K562 (cell line): ENCODE measurements around the gene DRG1.

ENCODE experiments used
- CEBPG ChIP-seq, 3 experiments: fragments of 200-800 bp in 1 of 3; sonication (Bioruptor generic) in 1 of 3; sonication (generic) in 1 of 3; formaldehyde crosslinking in 1 of 3; IDR thresholded peaks in 2 of 3; conservative IDR thresholded peaks in 1 of 3; 2 replicates each; pipeline versions ENCODE4 v1.6.1 to v1.8.0; 2016 to 2022; ENCODE audit warnings: missing compliant biosample characterization in 2 of 3, missing genetic modification characterization in 2 of 3, mild to moderate bottlenecking in 1 of 3, missing genetic modification reagents in 1 of 3
- CTCF ChIP-seq, 3 experiments: IDR thresholded peaks in 2 of 3; conservative IDR thresholded peaks in 1 of 3; 2 replicates each; pipeline ENCODE4 v1.5.1; 2011 to 2012; ENCODE audit warnings: low read length in 3 of 3, mild to moderate bottlenecking in 3 of 3, control low read depth in 2 of 3, improper control_type of control experiment in 1 of 3, inconsistent platforms in 1 of 3, low read depth in 1 of 3, mixed read lengths in 1 of 3, moderate library complexity in 1 of 3; ENCODE audit not compliant: insufficient read depth in 2 of 3
- FOXP4 ChIP-seq: sonication (generic); formaldehyde crosslinking; IDR thresholded peaks from 2 replicates; pipeline ENCODE4 v1.8.0; 2022; ENCODE audit warnings: mild to moderate bottlenecking, missing genetic modification reagents, borderline replicate concordance
- HDAC6 ChIP-seq: IDR thresholded peaks from 2 replicates; pipeline ENCODE4 v1.6.1; 2012; ENCODE audit warnings: low read depth, mild to moderate bottlenecking, control low read depth, inconsistent platforms, low read length, moderate library complexity
- JUN ChIP-seq, 2 experiments: sonication (generic) in 1 of 2; formaldehyde crosslinking in 1 of 2; IDR thresholded peaks; 2 replicates each; pipeline versions ENCODE4 v1.6.1 to v1.8.0; 2012 to 2022; ENCODE audit warnings: borderline replicate concordance in 2 of 2, mild to moderate bottlenecking in 2 of 2, improper control_type of control experiment in 1 of 2, low read depth in 1 of 2, low read length in 1 of 2, missing genetic modification reagents in 1 of 2
- JUNB ChIP-seq: fragments of 450-650 bp; formaldehyde crosslinking; conservative IDR thresholded peaks from 2 replicates; pipeline ENCODE4 v1.4.0; 2020; ENCODE audit warnings: mild to moderate bottlenecking
- MTA3 ChIP-seq: fragments of 450-650 bp; formaldehyde crosslinking; IDR thresholded peaks from 2 replicates; pipeline ENCODE4 v1.6.1; 2017; ENCODE audit warnings: mild to moderate bottlenecking, borderline replicate concordance
- PKNOX1 ChIP-seq: fragments of 450-650 bp; IDR thresholded peaks from 2 replicates; pipeline ENCODE4 v1.6.1; 2016
- POLR3A ChIP-seq: IDR thresholded peaks from 2 replicates; pipeline ENCODE4 v1.6.1; 2011; ENCODE audit warnings: borderline replicate concordance, mild to moderate bottlenecking, moderate library complexity; ENCODE audit not compliant: insufficient read length, insufficient read depth; ENCODE audit errors: extremely low read depth
- RNF2 ChIP-seq: sonication (generic); IDR thresholded peaks from 2 replicates; pipeline ENCODE4 v1.6.1; 2016
- SAP30 ChIP-seq: fragments of 200-600 bp; sonication (generic); IDR thresholded peaks from 2 replicates; pipeline ENCODE4 v1.6.1; 2012; ENCODE audit warnings: borderline replicate concordance, low read depth, mild to moderate bottlenecking, moderate library complexity, low read length, control low read depth, inconsistent platforms; ENCODE audit not compliant: insufficient read depth, poor library complexity, severe bottlenecking
- SREBF2 ChIP-seq: sonication (generic); formaldehyde crosslinking; IDR thresholded peaks from 2 replicates; pipeline ENCODE4 v1.4.0; 2020; ENCODE audit warnings: mild to moderate bottlenecking, missing genetic modification reagents
- TEAD4 ChIP-seq, 2 experiments: sonication (generic) in 1 of 2; formaldehyde crosslinking in 1 of 2; IDR thresholded peaks; 2 replicates each; pipeline versions ENCODE4 v1.6.1 to v1.8.0; 2012 to 2022; ENCODE audit warnings: borderline replicate concordance in 1 of 2, inconsistent platforms in 1 of 2, low read length in 1 of 2, mild to moderate bottlenecking in 1 of 2, missing genetic modification reagents in 1 of 2
- TRIM24 ChIP-seq, 2 experiments: fragments of 450-650 bp; IDR thresholded peaks; 2 replicates each; pipeline ENCODE4 v1.6.1; 2016

- no peak for TF ChIP-seq PKNOX1
- no peak for TF ChIP-seq FOXP4
- TF ChIP-seq CEBPG (CRISPR knock-in tag; IDR thresholded peaks at IDR 0.05) = no peak
- no peak for TF ChIP-seq CEBPG (tag; conservative IDR thresholded peaks at IDR 0.05 in 1 of 2, IDR thresholded peaks at IDR 0.05 in 1 of 2)
- TF ChIP-seq TRIM24 (IDR thresholded peaks at IDR 0.05) = no peak
- TF ChIP-seq TEAD4 (IDR thresholded peaks at IDR 0.05; ENCODE audit: low read length) = no peak
- TF ChIP-seq TEAD4 (CRISPR knock-in tag; IDR thresholded peaks at IDR 0.05; ENCODE audit: borderline replicate concordance) = no peak
- no peak for TF ChIP-seq JUN (IDR thresholded peaks at IDR 0.05; ENCODE audit: borderline replicate concordance, low read depth, low read length)
- no peak for TF ChIP-seq JUN (CRISPR knock-in tag; IDR thresholded peaks at IDR 0.05; ENCODE audit: borderline replicate concordance)
- no peak for TF ChIP-seq CTCF (IDR thresholded peaks at IDR 0.05 in 2 of 3, conservative IDR thresholded peaks at IDR 0.05 in 1 of 3; ENCODE audit: insufficient read depth in 2 of 3, low read depth in 1 of 3, low read length in 3 of 3)
- no peak for TF ChIP-seq SREBF2 (CRISPR knock-in tag)
- no peak for TF ChIP-seq HDAC6
- no peak for TF ChIP-seq RNF2
- no peak for TF ChIP-seq MTA3
- no peak for TF ChIP-seq POLR3A
- no peak for TF ChIP-seq SAP30
- no peak for TF ChIP-seq JUNB (CRISPR knock-in tag)
Measured at GRCh38 chr22:31481129-31481528, 81.7 kb downstream of the DRG1 start.
